HepG2 (cell line): ENCODE measurements around the gene ACYP2. TPM values are rescaled to one million over a fixed set of nuclear protein-coding genes. Genes with fewer than 3 reads are reported as not detected.

Experiments
- ATAC-seq: fragments of 200-7000 bp; cut with Tn5 transposase; 3 replicates; pipeline ENCODE4 v1.9.1; 2020; ENCODE audit warnings: mild to moderate bottlenecking, moderate library complexity
- BruUV-seq: library from RNA; stranded (reverse); fragments of 400-500 nt; replicated peaks from 2 replicates; lab custom pipeline; 2021; lab: Mats Ljungman, UMichigan
- CTCF ChIA-PET: fragments of 300-600 bp; formaldehyde crosslinking; extraction: SDS; loops from one replicate; lab custom pipeline; 2021; ENCODE audit warnings: low total read pairs, inconsistent platforms, low intra/inter-chr PET ratio; lab: Yijun Ruan, JAX
- POLR2A ChIA-PET: fragments of 350-600 bp; sonication (Branson Sonifier 250); formaldehyde crosslinking; loops from one replicate; lab custom pipeline; 2020; ENCODE audit warnings: antibody characterized with exemption, inconsistent platforms; lab: Yijun Ruan, JAX
- DNase-seq: peaks from one replicate; pipeline ENCODE4 v3.0.0-alpha.2; 2015; ENCODE audit warnings: low spot score
- FAIRE-seq: peaks from 3 replicates; lab custom pipeline; 2011; peaks lifted over from hg19 to GRCh38; lab: Jason Lieb, UNC
- H2AFZ ChIP-seq: one replicate; pipeline ENCODE4 v1.6.1; 2011; ENCODE audit warnings: low read length, inconsistent platforms
- H3K27ac ChIP-seq: fragments of 300-600 bp; 3 replicates; pipeline ENCODE4 v1.8.0; 2011; ENCODE audit warnings: mixed run types, mild to moderate bottlenecking, mixed read lengths, low read length, inconsistent platforms; ENCODE audit not compliant: insufficient read depth; ENCODE audit errors: extremely low read length
- H3K27me3 ChIP-seq, 2 experiments: fragments of 200-600 bp in 1 of 2; 2 replicates in 1 of 2; 3 replicates in 1 of 2; pipeline versions ENCODE4 v1.6.0 to v1.8.0; 2011; ENCODE audit warnings: low read length in 2 of 2, mild to moderate bottlenecking in 2 of 2, moderate library complexity in 2 of 2, inconsistent platforms in 1 of 2; ENCODE audit not compliant: insufficient read depth in 2 of 2, control insufficient read depth in 1 of 2
- H3K36me3 ChIP-seq, 2 experiments: fragments of 200-600 bp in 1 of 2; replicated peaks in 1 of 2; 2 replicates in 1 of 2; 3 replicates in 1 of 2; pipeline versions ENCODE4 v1.5.1 to v1.8.0; 2011; ENCODE audit warnings: low read length in 2 of 2, inconsistent platforms in 1 of 2; ENCODE audit not compliant: insufficient read depth in 2 of 2, control insufficient read depth in 1 of 2
- H3K4me1 ChIP-seq: 2 replicates; pipeline ENCODE4 v1.5.1; 2012; ENCODE audit warnings: low read length, inconsistent platforms; ENCODE audit not compliant: insufficient read depth
- H3K4me2 ChIP-seq: 2 replicates; pipeline ENCODE4 v1.6.0; 2011; ENCODE audit warnings: low read depth, low read length, inconsistent platforms
- H3K4me3 ChIP-seq, 3 experiments: fragments of 200-600 bp in 1 of 3; sonication (generic), shearing (Covaris generic) in 1 of 3; replicated peaks in 1 of 3; 2 replicates each; pipeline ENCODE4 v1.5.1; 2011 to 2016; ENCODE audit warnings: low read length in 3 of 3, inconsistent platforms in 2 of 3, low read depth in 2 of 3, mild to moderate bottlenecking in 2 of 3, control low read depth in 1 of 3, mixed read lengths in 1 of 3; ENCODE audit not compliant: insufficient read depth in 1 of 3
- H3K79me2 ChIP-seq: one replicate; pipeline ENCODE4 v1.6.1; 2011; ENCODE audit warnings: low read length, inconsistent platforms; ENCODE audit not compliant: insufficient read depth
- H3K9ac ChIP-seq: 2 replicates; pipeline ENCODE4 v1.6.0; 2011; ENCODE audit warnings: mild to moderate bottlenecking, low read depth, low read length, inconsistent platforms; ENCODE audit not compliant: insufficient read depth
- H3K9me3 ChIP-seq: 2 replicates; pipeline ENCODE4 v1.5.1; 2012; ENCODE audit warnings: mild to moderate bottlenecking, low read length
- H4K20me1 ChIP-seq: 2 replicates; pipeline ENCODE4 v1.6.0; 2011; ENCODE audit warnings: inconsistent platforms, mild to moderate bottlenecking, low read length, moderate library complexity; ENCODE audit not compliant: insufficient read depth
- ATF7 ChIP-seq, 2 experiments: fragments of 450-650 bp in 1 of 2; sonication (generic) in 1 of 2; formaldehyde crosslinking in 1 of 2; IDR thresholded peaks; 2 replicates each; pipeline versions ENCODE4 v1.4.0 to v1.6.1; 2016 to 2020; ENCODE audit warnings: antibody characterized with exemption in 1 of 2, mild to moderate bottlenecking in 1 of 2, missing genetic modification reagents in 1 of 2
- ATF7-NPFF ChIP-seq: sonication (generic); formaldehyde crosslinking; IDR thresholded peaks from 2 replicates; pipeline ENCODE4 v1.8.1; 2023; ENCODE audit warnings: mild to moderate bottlenecking, low read depth, missing genetic modification reagents, moderate library complexity
- CEBPB ChIP-seq: IDR thresholded peaks from 2 replicates; pipeline ENCODE4 v1.6.1; 2011; ENCODE audit warnings: low read depth, low read length, improper control_type of control experiment, borderline replicate concordance
- MAFF ChIP-seq: IDR thresholded peaks from 2 replicates; pipeline ENCODE4 v1.6.1; 2011; ENCODE audit warnings: low read depth, low read length, improper control_type of control experiment
- MAFK ChIP-seq, 2 experiments: IDR thresholded peaks in 1 of 2; conservative IDR thresholded peaks in 1 of 2; 2 replicates each; pipeline ENCODE4 v1.6.1; 2011; ENCODE audit warnings: improper control_type of control experiment in 2 of 2, low read length in 2 of 2
- NR2F2 ChIP-seq: IDR thresholded peaks from 2 replicates; pipeline ENCODE4 v1.6.1; 2012; ENCODE audit warnings: low read depth, inconsistent platforms, borderline replicate concordance
- ZNF543 ChIP-seq: sonication (generic); formaldehyde crosslinking; IDR thresholded peaks from 2 replicates; pipeline ENCODE4 v1.4.0; 2020; ENCODE audit warnings: mild to moderate bottlenecking, missing genetic modification reagents
- WGBS: methylation state at CpG from one replicate; pipeline ENCODE4 v1.1.6; 2017; ENCODE audit warnings: low lambda C conversion rate; 5-methylcytosine and 5-hydroxymethylcytosine counted together
- in situ Hi-C: cut with HindIII; loops from 2 replicates; pipeline ENCODE4 v1.10.0; 2017; ENCODE audit warnings: low pct_unique_long_range_greater_than_20kb; ENCODE audit not compliant: extremely low pct_ligation_motif_present
- intact Hi-C: fragments of 100-400 bp; cut with micrococcal nuclease; formaldehyde crosslinking; loops from one replicate; pipeline ENCODE4 v1.10.0; 2022; ENCODE audit not compliant: unreplicated experiment
- polyA plus RNA-seq, 8 experiments: library from polyadenylated mRNA; depleted of rRNA in 3 of 8; stranded (reverse) in 7 of 8; unstranded in 1 of 8; fragments of >200 nt; fragmentation: Illumina TruSeq in 4 of 8; extraction: Trizol in 4 of 8; gene quantifications; 2 replicates each; pipeline versions ENCODE4 v1.2.1 to v1.2.3, GENCODE V29; 2011 to 2016; ENCODE audit warnings: low read depth in 4 of 8, missing spikeins in 1 of 8, mixed read lengths in 1 of 8; ENCODE audit not compliant: insufficient read depth in 1 of 8
- total RNA-seq, 5 experiments: library from RNA; depleted of rRNA; stranded (reverse); fragments of >200 nt; fragmentation: Illumina TruSeq; extraction: Trizol; gene quantifications; 2 replicates each; pipeline ENCODE4 v1.2.3, GENCODE V29; 2016; ENCODE audit warnings: low read depth in 1 of 5
- TF ChIP-seq, protein P1 (sequence below): sonication (generic); formaldehyde crosslinking; IDR thresholded peaks from 2 replicates; pipeline ENCODE4 v1.8.0; 2022; ENCODE audit warnings: missing genetic modification reagents, mild to moderate bottlenecking, inconsistent platforms, borderline replicate concordance

ACYP2 gene
- total and polyA plus RNA-seq, 2 of the 13 experiments (the other 11 are each of a cell fraction or from before 2014, with no cell fraction given), result 12.3 to 12.7 TPM

DNA sequence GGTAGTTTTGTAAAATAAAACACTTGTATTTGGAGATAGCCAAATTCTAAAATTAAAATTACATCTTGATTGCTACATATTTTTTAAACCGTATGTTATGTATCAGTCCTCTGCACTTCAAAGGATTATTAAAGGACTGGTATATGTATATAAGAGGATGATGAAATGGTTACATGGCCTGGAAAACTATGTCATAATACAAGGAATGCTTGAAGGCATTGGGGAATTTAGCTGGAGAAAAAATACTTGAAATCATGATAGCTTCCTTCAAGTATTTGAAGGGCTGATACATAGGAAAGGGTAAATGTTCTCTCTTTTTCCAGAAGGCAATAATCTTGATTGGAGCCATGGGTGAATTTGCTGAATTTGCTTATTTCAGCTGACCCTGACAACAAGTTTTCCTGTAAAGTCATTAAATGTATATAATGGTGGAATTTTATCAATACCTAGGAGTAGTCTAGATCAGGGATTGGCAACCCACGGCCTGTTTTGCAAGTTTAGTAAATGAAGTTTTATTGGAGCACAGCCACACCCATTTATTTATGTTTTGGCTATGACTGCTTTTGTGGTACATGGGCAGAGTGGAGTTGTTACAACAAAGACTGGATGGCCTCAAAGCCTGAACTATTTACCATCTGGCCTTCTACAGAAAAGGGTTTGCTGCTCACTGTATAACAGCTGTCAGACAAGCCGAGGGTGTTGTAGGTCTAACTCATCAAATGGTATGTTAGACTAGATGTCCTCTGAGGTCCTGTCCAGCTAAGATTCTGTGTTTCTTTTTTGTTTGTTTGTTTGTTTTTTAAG is 34.4 kb downstream of the ACYP2 start:
- H3K27me3 ChIP-seq, result no peaks in the 10 kb centered on the region
- no peak overlapping the region for H3K4me3 ChIP-seq
- H3K4me1 ChIP-seq, result no peaks in the 10 kb centered on the region
- no peak overlapping the region for H3K4me2 ChIP-seq
- POLR2A ChIA-PET, result no interaction called here
- H3K36me3 ChIP-seq, result no peaks in the 10 kb centered on the region
- in situ Hi-C loops (no loop called here), intact Hi-C loops (no loop called here)
- H3K9me3 ChIP-seq, result 0 out of 2 replicates have a peak, but pooled peaks cover 3% of the 10 kb centered on the region
- BruUV-seq, result no TSS peak
- FAIRE-seq, result no peak
- WGBS, result 90% methylated on average over 3 of the region's 3 CpGs
- ATAC-seq, result no peak
- no peak overlapping the region for H2AFZ ChIP-seq
- CTCF ChIA-PET, result no interaction called here
- H3K27ac ChIP-seq, result no peak overlapping the region
- H4K20me1 ChIP-seq, result no peaks in the 10 kb centered on the region
- H3K79me2 ChIP-seq, result no peaks in the 10 kb centered on the region
- TF ChIP-seq MAFF (peak; percentile 91), ATF7-NPFF (CRISPR knock-in tag) (no peak), ZNF543 (CRISPR knock-in tag) (no peak), NR2F2 (no peak), MAFK (conservative IDR thresholded peaks at IDR 0.05 in 1 of 2, IDR thresholded peaks at IDR 0.05 in 1 of 2; ENCODE audit: low read length in 2 of 2) (peak; percentile 91 to 93), CEBPB (peak; percentile 56; the same call in 1 of the 2 replicates), ATF7 (IDR thresholded peaks at IDR 0.05) (peak; percentile 23; the same call in 1 of the 2 replicates), ATF7 (CRISPR knock-in tag; IDR thresholded peaks at IDR 0.05) (no peak)
- TF ChIP-seq, protein P1, sequence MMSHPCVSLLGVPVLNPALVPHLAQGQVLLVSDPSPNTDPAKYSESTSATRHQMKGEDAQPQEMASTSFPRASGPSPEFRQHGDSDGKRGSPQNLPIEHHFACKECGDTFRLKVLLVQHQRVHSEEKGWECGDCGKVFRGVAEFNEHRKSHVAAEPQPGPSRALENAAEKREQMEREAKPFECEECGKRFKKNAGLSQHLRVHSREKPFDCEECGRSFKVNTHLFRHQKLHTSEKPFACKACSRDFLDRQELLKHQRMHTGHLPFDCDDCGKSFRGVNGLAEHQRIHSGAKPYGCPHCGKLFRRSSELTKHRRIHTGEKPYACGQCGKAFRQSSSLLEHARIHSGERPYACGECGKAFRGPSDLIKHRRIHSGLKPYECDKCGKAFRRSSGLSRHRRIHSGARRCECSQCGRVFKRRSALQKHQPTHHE (CRISPR knock-in tag), result no peak
- H3K9ac ChIP-seq, result no peak overlapping the region
- DNase-seq, result no peak
